ENCODE measurements around the gene DGKG. TPM values are rescaled to one million over a fixed set of nuclear protein-coding genes. Genes with fewer than 3 reads are reported as not detected.

The DGKG gene
- total and polyA plus RNA-seq, 7 donors = 3.6 to 12.1 (median 8.0) TPM

DNA sequence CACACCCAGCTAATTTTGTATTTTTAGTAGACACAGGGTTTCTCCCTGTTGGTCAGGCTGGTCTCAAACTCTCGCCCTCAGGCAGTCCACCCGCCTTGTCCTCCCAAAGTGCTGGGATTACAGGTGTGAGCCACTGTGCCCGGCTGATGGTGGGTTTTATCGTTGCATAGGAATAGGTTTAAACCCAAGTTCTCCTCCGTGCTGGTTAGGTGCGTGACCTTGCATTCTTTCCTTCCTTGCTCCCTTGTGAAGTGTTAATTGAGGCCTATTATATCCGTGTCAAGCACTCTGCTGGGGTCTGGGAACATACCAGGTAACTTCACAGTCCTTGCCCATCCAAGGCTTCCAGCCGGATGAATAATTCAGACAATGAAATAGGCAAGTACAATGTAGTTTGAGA, 233.9 kb downstream of the DGKG start:
- TF ChIP-seq, protein P1, sequence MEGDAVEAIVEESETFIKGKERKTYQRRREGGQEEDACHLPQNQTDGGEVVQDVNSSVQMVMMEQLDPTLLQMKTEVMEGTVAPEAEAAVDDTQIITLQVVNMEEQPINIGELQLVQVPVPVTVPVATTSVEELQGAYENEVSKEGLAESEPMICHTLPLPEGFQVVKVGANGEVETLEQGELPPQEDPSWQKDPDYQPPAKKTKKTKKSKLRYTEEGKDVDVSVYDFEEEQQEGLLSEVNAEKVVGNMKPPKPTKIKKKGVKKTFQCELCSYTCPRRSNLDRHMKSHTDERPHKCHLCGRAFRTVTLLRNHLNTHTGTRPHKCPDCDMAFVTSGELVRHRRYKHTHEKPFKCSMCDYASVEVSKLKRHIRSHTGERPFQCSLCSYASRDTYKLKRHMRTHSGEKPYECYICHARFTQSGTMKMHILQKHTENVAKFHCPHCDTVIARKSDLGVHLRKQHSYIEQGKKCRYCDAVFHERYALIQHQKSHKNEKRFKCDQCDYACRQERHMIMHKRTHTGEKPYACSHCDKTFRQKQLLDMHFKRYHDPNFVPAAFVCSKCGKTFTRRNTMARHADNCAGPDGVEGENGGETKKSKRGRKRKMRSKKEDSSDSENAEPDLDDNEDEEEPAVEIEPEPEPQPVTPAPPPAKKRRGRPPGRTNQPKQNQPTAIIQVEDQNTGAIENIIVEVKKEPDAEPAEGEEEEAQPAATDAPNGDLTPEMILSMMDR (IDR thresholded peaks at IDR 0.05) = no peak
- no peaks in the 10 kb centered on the region for H3K36me3 ChIP-seq (ENCODE audit: insufficient read depth in 1 of 2, low read depth in 1 of 2)
- H3K27ac ChIP-seq = no peak overlapping the region
- H3K27me3 ChIP-seq (ENCODE audit: insufficient read depth in 3 of 3, low read length in 2 of 3) = no peaks in the 10 kb centered on the region
- DNase-seq (no peak), ATAC-seq (no peak)
- H3K9me3 ChIP-seq = no peaks in the 10 kb centered on the region
- no peaks in the 10 kb centered on the region for H3K4me1 ChIP-seq
- intact Hi-C loops (cut with DNase I) = no loop called here
- H3K4me3 ChIP-seq = no peak overlapping the region
- WGBS, 3 donors = 75 to 81% (median 79%) methylated on average over 8 of the region's 8 CpGs

DNA sequence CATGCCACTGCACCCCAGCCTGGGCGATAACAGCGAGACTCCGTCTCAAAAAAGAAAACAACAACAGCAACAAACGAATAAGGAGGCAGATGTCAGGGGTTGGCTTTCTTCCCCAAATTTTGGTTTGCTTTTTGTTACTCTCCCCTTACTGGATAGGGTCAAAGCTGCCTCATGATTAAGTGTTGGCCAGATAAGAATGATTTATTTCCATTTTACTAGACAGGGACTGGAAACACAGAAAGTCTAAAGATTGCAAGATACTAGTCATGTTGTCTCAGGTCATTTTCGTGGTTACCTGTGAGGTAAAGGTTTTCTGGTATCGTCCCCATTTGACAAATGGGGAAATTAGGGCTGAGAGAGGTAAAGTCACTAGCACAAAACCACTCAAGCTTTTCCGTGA, 234.6 kb downstream of the DGKG start:
- Histone ChIP-seq H3K27me3 (ENCODE audit: insufficient read depth in 3 of 3, low read length in 2 of 3) (no peaks in the 10 kb centered on the region), H3K4me1 (no peaks in the 10 kb centered on the region), H3K4me3 (no peak overlapping the region), H3K36me3 (ENCODE audit: insufficient read depth in 1 of 2, low read depth in 1 of 2) (no peaks in the 10 kb centered on the region), H3K27ac (no peak overlapping the region), H3K9me3 (no peaks in the 10 kb centered on the region)
- TF ChIP-seq, protein P1 (IDR thresholded peaks at IDR 0.05) = no peak
- 91 to 92% (median 91%) methylated on average over 7 of the region's 7 CpGs for WGBS, 3 donors
- ATAC-seq (no peak), DNase-seq (no peak)
- intact Hi-C loops (cut with DNase I) = no loop called here

DNA sequence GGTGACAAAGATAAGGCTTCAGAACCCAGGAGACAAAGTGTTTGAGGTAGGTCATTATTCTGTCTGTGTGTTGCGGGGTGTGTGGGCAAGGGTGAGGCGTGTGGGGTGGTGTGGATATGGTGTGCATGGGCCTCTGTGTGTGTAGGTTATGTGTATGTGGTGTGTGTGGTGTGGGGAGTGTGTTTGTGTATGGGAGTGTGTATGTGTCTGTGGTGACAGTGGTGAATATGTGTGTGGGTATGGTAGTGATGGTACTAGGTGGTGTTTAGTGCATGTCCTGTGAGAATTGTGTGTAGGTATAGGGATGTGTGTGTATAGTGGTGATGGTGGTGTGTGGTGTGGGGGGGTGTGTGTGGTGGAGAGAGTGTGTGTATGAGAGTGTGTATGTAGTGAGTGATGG, 236.9 kb downstream of the DGKG start:
- Histone ChIP-seq H3K27ac (no peak overlapping the region), H3K4me3 (no peak overlapping the region), H3K27me3 (ENCODE audit: insufficient read depth in 3 of 3, low read length in 2 of 3) (no peaks in the 10 kb centered on the region), H3K4me1 (no peaks in the 10 kb centered on the region), H3K9me3 (no peaks in the 10 kb centered on the region), H3K36me3 (ENCODE audit: insufficient read depth in 1 of 2, low read depth in 1 of 2) (no peaks in the 10 kb centered on the region)
- intact Hi-C loops (cut with DNase I) = no loop called here
- TF ChIP-seq, protein P1 (IDR thresholded peaks at IDR 0.05) = no peak
- DNase-seq = no peak
- 90 to 100% (median 99%) methylated on average over 2 of the region's 2 CpGs for WGBS, 3 donors
- no peak for ATAC-seq

DNA sequence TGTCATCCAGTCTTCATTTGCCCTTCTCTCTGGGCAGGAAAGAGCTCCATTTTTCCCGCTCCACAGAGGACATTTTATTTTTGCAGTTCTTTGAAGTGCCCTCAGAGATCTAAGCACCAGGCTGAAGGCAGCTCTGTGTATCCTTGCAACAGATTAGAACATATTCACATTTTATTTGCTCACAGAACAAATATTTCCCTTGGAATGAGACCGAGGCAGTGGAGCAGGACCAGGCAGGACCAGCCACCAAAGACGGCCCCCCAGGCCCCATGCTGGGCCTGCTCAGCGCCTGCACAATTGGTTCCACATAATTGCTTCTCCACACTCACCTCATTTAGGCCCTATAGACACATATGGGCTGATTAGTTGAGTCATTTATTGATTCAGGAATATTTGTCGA, 237.4 kb downstream of the DGKG start:
- TF ChIP-seq, protein P1 (IDR thresholded peaks at IDR 0.05) = no peak
- Histone ChIP-seq H3K4me3 (no peak overlapping the region), H3K9me3 (no peaks in the 10 kb centered on the region), H3K36me3 (ENCODE audit: insufficient read depth in 1 of 2, low read depth in 1 of 2) (no peaks in the 10 kb centered on the region), H3K4me1 (no peaks in the 10 kb centered on the region), H3K27ac (no peak overlapping the region), H3K27me3 (ENCODE audit: insufficient read depth in 3 of 3, low read length in 2 of 3) (no peaks in the 10 kb centered on the region)
- no peak for DNase-seq
- intact Hi-C loops (cut with DNase I) = no loop called here
- WGBS, 3 donors = 67 to 82% (median 73%) methylated on average over 5 of the region's 5 CpGs
- ATAC-seq = no peak

DNA sequence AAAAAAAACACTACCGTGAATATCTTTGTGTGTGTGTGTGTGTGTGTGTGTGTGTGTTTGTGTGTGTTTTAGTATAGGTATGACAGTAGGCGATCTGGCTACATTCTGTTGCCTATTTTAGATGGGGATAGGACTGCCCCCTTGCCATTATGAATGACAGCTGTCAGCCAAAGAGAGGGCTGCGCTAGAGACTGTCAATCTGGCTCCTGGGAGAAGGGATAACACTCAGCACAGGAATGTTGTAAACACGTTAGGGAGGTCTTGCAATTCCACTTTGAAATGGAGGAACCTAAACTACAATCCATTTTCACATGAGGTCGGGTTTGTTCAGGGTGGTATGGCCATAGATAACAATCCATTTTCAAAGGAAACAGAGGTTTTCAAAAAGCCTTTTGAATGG, 239.0 kb downstream of the DGKG start:
- intact Hi-C loops (cut with DNase I) = no loop called here
- H3K36me3 ChIP-seq (ENCODE audit: insufficient read depth in 1 of 2, low read depth in 1 of 2) = no peaks in the 10 kb centered on the region
- ATAC-seq (no peak), DNase-seq (no peak)
- H3K27me3 ChIP-seq (ENCODE audit: insufficient read depth in 3 of 3, low read length in 2 of 3) = no peaks in the 10 kb centered on the region
- WGBS, 3 donors = 68 to 74% (median 71%) methylated on average over 5 of the region's 5 CpGs
- TF ChIP-seq, protein P1 (IDR thresholded peaks at IDR 0.05) = no peak
- no peaks in the 10 kb centered on the region for H3K4me1 ChIP-seq
- no peak overlapping the region for H3K27ac ChIP-seq
- H3K9me3 ChIP-seq = no peaks in the 10 kb centered on the region
- no peak overlapping the region for H3K4me3 ChIP-seq

All from psoas muscle (tissue), 8 donors.